CD4-positive, alpha-beta T cell treated with Interleukin-10 for 1 hour (primary cell): ENCODE measurements around the gene WDR83.
"Not testable (repeated sequence)": the region's sequence is repeated elsewhere in the genome, so short reads cannot be mapped to it uniquely, and the experiment has no call there.

Experiments used
- DNase-seq: peaks from one replicate; pipeline ENCODE4 v3.0.0-alpha.2; 2020

WDR83 gene

GRCh38 chr19:12656899-12657571, 9.6 kb upstream of the WDR83 start:
- no peak for DNase-seq

DNA sequence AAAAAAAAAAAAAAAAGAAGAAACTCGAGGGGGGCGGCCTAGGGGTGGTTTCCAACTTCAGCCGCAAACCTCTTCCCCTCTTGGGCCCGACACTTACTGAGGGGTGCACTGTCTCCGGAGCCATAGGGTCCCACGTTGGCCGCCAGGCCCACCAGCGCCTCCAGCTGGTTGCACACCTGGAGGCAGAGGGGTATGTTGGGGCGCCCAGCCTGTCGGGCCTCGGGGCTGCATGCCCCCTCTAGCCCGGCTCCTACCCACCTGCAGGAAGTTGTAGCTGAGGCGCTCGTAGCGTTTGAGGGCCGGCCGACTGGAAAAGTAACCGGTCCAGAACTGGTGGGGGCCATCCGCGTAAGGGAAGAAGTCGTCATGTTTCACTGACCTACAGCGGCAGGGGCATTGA, 8.6 kb upstream of the WDR83 start:
- no peak for DNase-seq

- no peak for DNase-seq
Observed at GRCh38 chr19:12660980-12661379, 5.6 kb upstream of the WDR83 start.

DNA sequence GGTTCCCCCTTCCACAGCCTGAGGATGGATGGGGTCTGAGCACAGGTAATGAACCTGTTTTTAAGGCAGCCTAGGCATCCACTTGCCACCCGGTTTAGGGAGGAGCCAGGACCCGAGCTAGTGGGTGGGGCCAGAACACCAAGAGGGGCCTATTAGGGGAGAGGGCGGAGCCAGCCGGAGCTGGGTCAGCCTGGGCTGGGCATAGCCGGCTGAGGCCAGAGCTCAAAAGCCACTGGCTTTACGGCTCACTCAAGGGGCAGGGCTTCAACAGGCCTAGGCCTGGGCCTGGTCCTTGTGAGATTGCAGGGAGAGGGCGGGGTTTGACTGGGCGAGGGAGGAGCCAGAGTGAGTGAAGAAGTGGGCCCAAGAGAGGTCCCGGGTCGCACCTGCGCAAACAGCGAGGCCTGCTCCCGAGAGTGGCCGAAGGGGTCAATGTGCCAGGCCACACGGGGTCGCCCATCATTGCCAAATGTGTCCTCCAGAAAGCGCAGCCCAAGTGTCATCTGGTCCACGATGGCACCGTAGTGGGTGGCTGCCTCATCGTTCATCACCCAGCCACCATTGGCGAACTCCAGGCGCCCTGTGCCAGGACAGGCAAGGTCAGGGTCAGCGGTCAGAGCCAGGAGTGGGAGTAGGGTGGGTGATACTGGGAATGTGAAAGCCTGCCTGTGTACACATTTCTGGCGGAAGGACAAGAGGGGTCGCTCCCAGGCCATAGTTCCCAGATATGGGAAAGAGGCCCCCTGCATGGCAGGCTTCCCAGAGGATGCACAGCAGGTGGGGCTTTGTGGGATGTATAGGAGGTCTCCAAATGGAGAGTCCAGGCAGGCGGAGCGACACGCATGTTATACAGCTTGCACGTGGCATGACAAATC, 2.0 kb upstream of the WDR83 start:
- no peak for DNase-seq

DNA sequence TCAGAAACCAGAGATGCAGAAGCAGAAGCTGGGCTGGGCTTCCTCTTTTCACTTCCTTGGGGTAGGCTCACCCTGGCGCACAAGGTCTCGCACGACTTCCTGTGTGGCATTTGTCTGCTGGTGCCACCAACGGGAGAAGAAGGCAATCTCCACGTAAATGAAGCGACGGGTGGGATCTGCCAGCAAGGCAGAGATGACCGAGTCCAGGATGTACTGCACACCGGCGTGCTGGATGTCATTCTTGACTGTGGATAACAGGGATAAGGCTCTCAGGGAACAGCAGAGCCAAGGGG, 1.4 kb upstream of the WDR83 start:
- peak; percentile 65 for DNase-seq

DNA sequence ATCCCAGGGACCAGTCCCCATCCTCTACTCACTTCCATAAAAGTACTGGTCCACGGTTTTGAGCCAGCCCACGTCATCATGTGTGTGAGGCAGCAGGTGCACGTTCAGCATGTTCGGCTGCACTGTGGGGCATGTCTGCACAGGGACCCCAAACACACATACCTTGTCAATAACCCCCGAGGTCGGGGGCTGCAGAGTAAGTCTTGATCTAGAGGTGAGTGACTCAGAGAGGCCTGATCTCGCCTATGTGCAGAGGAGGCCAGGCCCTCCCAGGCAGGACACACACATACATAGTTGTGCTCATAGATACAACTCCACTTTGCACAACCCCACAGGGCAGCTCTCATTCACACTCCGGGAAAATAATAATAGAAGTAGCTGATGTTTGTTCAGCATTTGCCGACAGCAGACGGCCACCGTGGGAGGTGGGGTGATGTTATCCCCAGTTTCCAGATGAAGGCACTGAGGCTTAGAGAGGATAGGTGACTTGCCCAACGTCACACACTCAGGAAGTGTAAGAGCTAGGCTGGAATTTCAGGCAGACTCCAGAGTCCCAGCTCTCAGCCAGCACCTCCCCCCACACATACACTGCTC, 839 bp upstream of the WDR83 start:
- no peak for DNase-seq

DNA sequence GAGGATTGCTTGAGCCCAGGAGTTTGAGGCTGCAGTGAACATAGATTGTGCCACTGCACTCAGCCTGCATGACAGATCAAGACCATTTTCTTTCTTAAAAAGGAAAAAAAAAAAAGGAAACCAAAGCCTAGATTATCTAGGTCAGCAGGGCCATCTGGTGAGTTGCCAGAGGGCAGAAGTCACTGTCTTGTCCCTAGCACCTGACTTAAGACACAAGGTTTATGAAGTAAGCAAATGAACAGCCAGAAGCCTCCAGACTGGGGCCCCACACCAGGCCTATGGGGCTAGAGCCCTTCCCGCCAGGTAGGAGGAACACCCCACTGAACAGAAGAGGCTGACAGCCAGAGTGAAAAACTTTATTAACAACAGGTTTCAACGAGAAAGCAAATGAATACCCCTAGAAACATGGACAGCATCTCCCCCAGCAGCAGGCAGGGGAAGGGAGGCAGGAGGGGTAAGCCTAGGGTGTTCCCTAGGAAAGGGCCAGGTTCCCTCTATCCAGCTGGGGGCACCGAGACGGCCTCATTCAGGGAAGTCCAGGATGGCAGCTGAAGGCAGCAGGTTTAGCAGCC, 1.2 kb downstream of the WDR83 start:
- no peak for DNase-seq

DNA sequence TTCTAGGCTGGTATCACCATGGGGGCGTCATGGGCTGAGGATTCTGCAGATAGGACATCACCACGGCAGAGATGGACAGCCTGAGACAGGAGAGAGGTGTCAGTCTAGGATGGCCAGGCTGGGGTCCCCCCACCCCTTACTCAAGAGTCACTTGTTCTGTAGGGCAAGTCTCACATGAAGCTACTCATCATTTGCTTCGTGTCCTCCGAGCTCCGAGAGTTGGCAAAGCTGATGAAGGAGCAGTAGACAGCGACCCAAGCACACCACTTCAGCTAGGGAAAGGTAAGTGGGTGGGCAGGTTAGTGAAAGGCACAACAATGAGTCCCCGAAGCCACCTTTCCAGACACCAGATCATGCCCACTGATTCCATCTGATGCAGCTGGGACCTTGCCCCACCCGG, 1.7 kb downstream of the WDR83 start:
- DNase-seq: no peak

GRCh38 chr19:12668932-12669269, 2.3 kb downstream of the WDR83 start:
- DNase-seq: peak; percentile 86

DNA sequence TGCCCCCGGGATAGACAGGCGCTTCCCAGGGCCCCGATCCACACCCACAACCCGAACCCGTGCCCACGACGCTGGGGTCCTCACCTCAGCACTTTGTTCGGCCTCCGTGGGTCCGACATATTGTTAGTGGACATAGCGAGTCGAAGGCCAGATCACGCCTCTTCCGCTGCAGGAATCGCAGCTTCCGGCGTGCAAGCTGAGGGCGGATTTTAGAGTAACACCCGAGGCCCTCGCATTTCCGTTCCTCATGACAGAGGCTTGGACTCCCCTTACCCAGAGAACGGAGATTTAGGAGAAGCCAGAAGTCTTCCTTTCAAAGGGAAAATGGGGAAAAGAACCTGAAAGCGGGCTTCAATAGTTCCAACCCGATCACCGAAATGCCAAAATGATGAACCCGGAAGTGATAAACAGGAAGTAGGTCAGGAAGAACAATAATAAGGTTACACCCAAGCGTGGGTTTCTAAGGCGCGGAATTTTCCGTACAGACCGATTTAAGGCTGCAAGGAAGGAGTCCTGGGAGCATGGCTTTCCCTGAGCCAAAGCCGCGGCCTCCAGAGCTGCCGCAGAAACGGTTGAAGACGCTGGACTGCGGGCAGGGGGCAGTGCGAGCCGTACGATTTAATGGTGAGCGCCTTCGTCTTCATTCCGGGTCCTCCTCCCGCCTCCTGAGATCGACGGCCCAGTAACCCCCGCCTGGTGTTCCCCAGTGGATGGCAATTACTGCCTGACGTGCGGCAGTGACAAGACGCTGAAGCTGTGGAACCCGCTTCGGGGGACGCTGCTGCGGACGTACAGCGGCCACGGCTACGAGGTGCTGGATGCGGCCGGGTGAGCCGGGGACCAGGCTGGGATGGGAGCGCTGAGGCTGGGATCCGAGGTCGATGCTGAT, 2.9 kb downstream of the WDR83 start:
- peak; percentile 82 for DNase-seq

DNA sequence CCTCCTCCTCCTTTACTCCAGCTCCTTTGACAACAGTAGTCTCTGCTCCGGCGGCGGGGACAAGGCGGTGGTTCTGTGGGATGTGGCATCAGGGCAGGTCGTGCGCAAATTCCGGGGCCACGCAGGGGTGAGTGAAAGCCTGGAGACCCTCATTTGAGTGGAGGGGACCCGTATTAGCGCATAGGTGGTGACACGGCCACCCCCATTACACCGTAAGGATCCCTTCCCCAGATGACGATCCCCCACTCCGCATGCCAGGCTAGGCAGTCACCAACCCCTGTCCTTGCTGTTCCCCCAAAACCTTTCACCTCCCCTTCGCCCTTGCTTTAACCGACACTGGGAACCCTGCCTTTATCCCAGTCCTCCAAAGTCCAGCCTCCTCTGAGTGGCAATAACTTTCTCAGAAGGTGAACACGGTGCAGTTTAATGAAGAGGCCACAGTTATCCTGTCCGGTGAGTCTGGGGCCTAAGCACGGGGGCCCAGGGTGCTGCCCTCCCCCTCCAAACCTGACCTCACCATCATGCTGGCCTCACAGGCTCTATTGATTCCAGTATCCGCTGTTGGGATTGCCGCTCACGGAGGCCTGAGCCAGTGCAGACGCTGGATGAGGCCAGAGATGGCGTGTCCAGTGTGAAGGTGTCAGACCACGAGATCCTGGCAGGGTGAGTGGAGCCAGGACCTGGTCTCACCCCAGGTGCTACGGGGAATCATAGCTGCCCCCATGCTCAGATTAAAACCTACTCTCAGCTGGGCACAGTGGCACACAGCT, 3.7 kb downstream of the WDR83 start:
- no peak for DNase-seq

GRCh38 chr19:12672744-12673143, 6.1 kb downstream of the WDR83 start:
- DNase-seq: no peak

DNA sequence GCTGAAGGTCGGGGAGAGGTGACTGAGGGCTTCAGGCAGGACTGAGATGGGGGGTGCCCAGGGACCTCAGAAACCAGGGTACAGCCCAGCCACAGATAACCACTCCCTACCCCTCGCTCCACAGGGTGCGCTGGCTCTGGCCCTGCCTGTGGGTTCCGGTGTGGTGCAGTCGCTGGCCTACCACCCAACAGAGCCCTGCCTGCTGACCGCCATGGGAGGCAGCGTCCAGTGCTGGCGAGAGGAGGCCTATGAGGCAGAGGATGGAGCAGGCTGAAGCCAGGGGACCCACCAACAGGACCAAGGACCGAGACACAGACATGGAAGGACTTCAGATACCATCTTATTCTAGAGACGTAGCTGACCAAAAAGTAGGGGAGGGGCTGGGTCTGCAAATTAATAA, 8.8 kb downstream of the WDR83 start:
- no peak for DNase-seq

DNA sequence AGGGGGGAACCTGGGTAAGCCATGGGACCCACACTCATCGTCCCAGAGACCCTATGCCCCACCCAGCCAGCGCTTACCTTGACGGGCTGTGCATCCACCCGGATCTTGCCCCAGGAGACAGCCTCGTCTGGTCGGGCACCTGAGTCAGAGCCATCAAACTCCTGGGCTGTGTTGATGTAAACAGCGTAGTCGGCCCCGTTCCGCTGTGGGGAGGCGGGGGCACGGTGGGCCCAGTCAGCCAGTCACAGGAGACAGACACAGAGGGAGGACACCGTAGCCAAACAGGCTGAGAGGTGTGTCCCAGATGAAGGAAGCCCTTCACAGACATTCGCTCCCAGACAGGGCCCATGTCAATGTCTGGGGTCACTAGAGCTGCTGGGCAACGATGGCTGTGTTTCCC, 9.3 kb downstream of the WDR83 start:
- DNase-seq: no peak

DNA sequence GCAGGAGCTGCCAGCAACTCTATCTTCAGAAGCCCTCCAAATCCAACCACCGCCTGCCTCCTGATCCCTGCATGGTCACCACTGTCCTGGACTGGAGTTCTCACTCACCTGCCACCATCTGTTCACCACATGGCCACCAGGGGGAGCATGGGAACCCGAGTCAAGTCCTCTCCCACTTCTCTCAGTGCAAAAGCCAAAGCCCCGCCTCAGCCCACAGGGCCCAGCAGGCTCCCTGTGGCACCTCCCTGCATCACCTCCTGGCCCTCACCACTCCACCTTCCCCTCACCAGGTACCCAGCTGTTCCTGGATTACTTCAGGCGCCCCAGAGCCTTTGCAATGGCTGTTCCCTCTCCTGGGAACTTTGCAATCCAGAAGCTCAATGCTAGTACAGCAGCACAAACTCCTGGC, 9.8 kb downstream of the WDR83 start:
- DNase-seq: peak; percentile 84

GRCh38 chr19:12676928-12677327, 10.3 kb downstream of the WDR83 start:
- no peak for DNase-seq

DNA sequence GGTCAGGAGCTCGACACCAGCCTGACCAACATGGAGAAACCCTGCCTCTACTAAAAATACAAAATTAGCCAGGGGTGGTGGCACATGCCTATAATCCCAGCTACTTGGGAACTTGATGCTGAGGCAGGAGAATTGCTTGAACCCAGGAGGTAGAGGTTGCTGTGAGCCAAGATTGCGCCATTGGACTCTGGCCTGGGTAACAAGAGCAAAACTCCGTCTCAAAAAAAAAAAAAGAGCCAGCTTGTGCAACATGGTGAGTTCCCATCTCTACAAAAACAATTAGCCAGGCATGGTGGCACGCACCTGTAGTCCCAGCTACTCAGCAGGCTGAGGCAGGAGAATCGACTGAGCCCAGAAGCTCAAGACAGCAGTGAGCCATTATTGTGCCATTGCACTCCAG, 11.4 kb downstream of the WDR83 start:
- not testable (repeated sequence) for DNase-seq

DNA sequence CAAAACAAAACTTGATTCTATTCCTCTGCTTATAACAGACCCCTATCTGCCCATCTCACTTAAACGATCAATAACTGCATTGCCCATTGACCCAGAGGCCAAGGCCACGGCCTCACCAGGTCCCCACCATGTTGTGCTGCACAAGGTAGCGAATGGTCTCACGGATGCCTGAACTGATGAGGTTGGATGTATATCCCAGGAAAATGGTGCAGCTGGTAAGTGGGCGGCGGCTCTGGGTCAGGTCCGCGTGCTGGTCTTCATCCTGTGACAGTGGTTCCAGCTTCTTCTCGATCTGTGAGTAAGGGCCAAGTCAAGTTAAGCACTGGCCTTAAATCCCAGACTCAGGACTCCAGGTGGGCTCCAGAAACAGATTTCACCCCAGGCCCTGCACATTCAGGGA, 13.4 kb downstream of the WDR83 start:
- DNase-seq: no peak

GRCh38 chr19:12681074-12681987, 14.7 kb downstream of the WDR83 start, which contains the start of gene DHPS:
TSS of gene DHPS (minus strand) at chr19:12681880. CDS start at chr19:12681766, 114 bp downstream.
- DNase-seq: peak; percentile 96

DNA sequence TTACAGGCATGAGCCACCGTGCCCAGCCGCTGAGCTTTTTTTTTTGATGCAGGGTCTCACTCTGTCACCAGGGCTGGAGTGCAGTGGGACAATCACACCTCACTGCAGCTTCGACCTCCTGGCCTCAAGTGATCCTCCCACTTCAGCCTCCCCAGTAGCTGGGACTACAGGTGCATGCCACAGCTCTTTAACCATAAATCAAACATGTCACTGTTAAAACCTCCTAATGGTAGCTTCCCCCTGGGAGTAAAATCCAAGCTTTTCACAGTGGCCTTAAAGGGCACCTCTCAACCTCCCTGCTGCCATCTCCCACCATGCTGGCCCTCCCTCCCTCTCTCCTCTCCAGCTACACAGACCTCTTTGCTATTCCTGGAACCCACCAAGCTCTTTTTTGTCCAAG, 19.2 kb downstream of the WDR83 start:
- DNase-seq: no peak
